ENCODE data around the gene KCTD1. TPM values are rescaled to one million over a fixed set of nuclear protein-coding genes. Genes with fewer than 3 reads are reported as not detected.

Gene KCTD1
- polyA plus RNA-seq, 4 donors = 1.8 to 5.8 (median 3.2) TPM

DNA sequence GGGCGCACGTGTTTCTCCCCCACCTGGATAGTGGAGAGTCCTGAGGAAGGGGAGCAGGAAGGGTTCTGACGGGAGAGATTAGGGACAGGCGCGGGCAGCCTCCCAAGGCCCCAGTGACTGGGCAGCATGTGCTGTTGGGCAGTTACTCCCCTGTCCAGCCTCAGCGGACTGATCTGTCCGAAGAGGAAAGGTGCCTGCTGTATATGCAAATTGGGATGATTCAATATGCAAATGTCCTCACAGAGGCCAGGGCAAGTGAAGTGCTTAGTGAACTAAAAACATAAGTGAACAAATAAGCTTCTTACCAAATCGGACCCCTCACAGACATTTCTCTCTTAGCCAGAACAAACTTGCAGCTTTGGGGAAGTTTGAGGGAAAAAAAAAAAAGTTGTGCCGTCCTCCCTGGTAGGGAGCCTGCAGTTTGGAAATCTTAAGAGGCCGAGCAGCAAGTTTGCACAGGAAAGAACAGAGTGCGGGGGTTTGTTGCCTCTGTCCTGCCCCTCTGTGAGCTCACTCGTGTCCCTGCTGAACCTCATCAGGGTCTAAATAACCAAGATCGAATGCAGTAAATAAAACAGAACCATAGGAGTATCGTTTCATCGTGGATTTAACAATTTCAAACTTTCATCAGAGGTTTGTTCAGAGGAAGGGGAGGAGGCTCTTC, 141.4 kb downstream of the KCTD1 start:
- WGBS, 3 donors = 83 to 85% (median 83%) methylated on average over 15 of the region's 15 CpGs
- FAIRE-seq (no peak), DNase-seq (no peak)
- Histone ChIP-seq H3K4me1 (ENCODE audit: control insufficient read depth in 3 of 3, insufficient read depth in 2 of 3, low read depth in 1 of 3, low read length in 2 of 3) (no peaks in the 10 kb centered on the region), H3K27me3 (ENCODE audit: control insufficient read depth in 3 of 3, insufficient read depth in 3 of 3, low read length in 3 of 3) (no peaks in the 10 kb centered on the region), H3K9me3 (ENCODE audit: control insufficient read depth in 2 of 2, insufficient read depth in 1 of 2, low read depth in 1 of 2, low read length in 1 of 2) (no peaks in the 10 kb centered on the region), H3K4me3 (ENCODE audit: low read depth in 1 of 3, low read length in 3 of 3) (no peak overlapping the region), H3K27ac (ENCODE audit: low read depth in 1 of 3, low read length in 2 of 3) (no peak overlapping the region), H3K36me3 (ENCODE audit: control insufficient read depth in 3 of 3, insufficient read depth in 2 of 3, low read depth in 1 of 3, low read length in 3 of 3) (no peaks in the 10 kb centered on the region)

DNA sequence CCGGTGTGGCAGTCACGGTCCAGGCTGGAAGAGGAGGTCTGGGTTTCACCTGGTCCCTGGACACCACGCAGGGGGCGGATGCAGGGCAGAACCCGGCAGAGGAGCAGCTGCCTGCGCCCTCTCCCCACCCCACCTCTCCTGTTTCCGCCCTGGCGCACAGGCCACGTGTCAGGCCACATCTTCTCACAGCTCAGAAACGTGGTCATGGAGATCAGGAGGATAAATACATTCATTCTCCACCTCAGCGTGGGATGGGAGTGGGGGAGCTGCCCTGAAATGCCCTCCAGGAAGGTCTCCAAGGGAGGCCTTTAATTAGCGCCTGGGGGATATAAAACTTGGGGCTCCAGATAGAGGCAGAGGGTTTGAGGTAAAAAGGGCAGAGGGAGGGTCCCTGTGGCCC, 142.0 kb downstream of the KCTD1 start:
- Histone ChIP-seq H3K27ac (ENCODE audit: low read depth in 1 of 3, low read length in 2 of 3) (no peak overlapping the region), H3K27me3 (ENCODE audit: control insufficient read depth in 3 of 3, insufficient read depth in 3 of 3, low read length in 3 of 3) (no peaks in the 10 kb centered on the region), H3K4me1 (ENCODE audit: control insufficient read depth in 3 of 3, insufficient read depth in 2 of 3, low read depth in 1 of 3, low read length in 2 of 3) (no peaks in the 10 kb centered on the region), H3K9me3 (ENCODE audit: control insufficient read depth in 2 of 2, insufficient read depth in 1 of 2, low read depth in 1 of 2, low read length in 1 of 2) (no peaks in the 10 kb centered on the region), H3K4me3 (ENCODE audit: low read depth in 1 of 3, low read length in 3 of 3) (no peak overlapping the region), H3K36me3 (ENCODE audit: control insufficient read depth in 3 of 3, insufficient read depth in 2 of 3, low read depth in 1 of 3, low read length in 3 of 3) (no peaks in the 10 kb centered on the region)
- WGBS, 3 donors = 82 to 88% (median 83%) methylated on average over 12 of the region's 12 CpGs
- no peak for FAIRE-seq
- DNase-seq = no peak

DNA sequence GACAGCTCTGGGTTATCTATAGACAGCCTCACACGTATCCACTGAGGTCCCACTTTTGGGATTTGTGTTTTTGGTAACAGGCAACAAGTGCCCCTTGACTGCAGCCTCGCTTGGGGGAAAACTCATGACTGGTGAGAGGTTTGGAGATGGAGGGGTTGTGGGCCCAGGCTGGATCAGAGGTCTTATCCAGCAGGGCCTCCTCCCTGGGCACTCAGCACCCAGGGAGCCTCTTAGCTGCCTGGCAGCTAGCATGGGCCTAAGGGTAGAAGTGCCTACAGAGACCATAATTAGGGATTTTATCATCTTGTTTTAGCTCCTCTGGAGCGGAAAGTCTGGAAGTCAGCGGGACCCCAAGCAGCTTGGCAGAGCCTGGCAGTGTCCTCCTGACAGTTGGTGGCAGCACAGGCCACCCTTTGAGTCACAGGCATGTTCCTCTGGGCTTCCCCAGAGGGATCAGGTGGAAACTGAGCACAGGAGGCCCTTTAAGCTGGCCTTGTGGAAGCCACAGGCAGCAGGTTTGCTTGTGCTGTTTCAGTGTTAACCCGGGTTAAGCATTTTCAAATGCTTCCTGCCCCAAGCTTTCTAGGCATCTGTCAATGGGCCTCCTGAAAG, 143.1 kb downstream of the KCTD1 start:
- Histone ChIP-seq H3K9me3 (ENCODE audit: control insufficient read depth in 2 of 2, insufficient read depth in 1 of 2, low read depth in 1 of 2, low read length in 1 of 2) (no peaks in the 10 kb centered on the region), H3K36me3 (ENCODE audit: control insufficient read depth in 3 of 3, insufficient read depth in 2 of 3, low read depth in 1 of 3, low read length in 3 of 3) (no peaks in the 10 kb centered on the region), H3K27me3 (ENCODE audit: control insufficient read depth in 3 of 3, insufficient read depth in 3 of 3, low read length in 3 of 3) (no peaks in the 10 kb centered on the region), H3K4me1 (ENCODE audit: control insufficient read depth in 3 of 3, insufficient read depth in 2 of 3, low read depth in 1 of 3, low read length in 2 of 3) (no peaks in the 10 kb centered on the region), H3K27ac (ENCODE audit: low read depth in 1 of 3, low read length in 2 of 3) (no peak overlapping the region), H3K4me3 (ENCODE audit: low read depth in 1 of 3, low read length in 3 of 3) (no peak overlapping the region)
- no peak for FAIRE-seq
- 59 to 71% (median 64%) methylated on average over 5 of the region's 5 CpGs for WGBS, 3 donors
- DNase-seq = peak; percentile 17 to 39
